NCI-H2081 treated with DMSO at 0.1 percent for 48 hours (cell line): ENCODE results near the gene ACTR5.
"Not testable (repeated sequence)": the region's sequence is repeated elsewhere in the genome, so short reads cannot be mapped to it uniquely, and the experiment has no call there.

ENCODE experiments used
- DNase-seq: peaks from one replicate; lab custom pipeline; 2025; lab: John Stamatoyannopoulos, UW

Gene ACTR5

GRCh38 chr20:38804682-38805501, 56.6 kb downstream of the ACTR5 start:
- DNase-seq, result no peak

DNA sequence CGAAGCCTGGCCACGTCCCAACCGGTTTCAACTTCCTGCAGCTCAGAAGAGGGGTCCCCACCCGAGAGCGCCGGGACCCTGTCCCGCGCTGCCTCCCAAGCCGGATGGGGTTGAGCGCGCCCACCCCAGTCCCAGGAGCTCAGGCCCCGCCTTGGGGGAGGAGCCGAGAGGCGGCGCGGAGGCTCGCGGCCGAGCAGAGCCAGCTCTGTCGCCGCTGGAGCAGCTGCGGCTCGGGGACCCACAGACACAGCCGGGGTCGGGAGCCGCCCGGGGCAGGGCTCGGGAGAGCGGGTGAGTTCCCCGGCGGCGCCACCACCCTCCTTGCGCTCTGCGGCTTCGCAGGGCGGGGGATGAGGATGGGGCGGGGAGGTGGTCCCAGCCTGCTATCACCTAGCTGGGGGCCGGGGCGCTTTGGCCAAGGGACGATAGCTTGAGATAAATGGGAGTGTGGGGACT, 57.3 kb downstream of the ACTR5 start, which contains the start of gene PPP1R16B:
Gene PPP1R16B, plus strand, starts transcription at position 196 of the 456 bp plus-strand sequence. CDS start 30,229 bp downstream, outside the sequence.
- no peak for DNase-seq

GRCh38 chr20:38805958-38806854, 57.9 kb downstream of the ACTR5 start:
- no peak for DNase-seq

GRCh38 chr20:38806855-38807655, 58.8 kb downstream of the ACTR5 start:
- DNase-seq, result no peak

- no peak for DNase-seq
Measured at GRCh38 chr20:38809942-38810341, 61.7 kb downstream of the ACTR5 start.

DNA sequence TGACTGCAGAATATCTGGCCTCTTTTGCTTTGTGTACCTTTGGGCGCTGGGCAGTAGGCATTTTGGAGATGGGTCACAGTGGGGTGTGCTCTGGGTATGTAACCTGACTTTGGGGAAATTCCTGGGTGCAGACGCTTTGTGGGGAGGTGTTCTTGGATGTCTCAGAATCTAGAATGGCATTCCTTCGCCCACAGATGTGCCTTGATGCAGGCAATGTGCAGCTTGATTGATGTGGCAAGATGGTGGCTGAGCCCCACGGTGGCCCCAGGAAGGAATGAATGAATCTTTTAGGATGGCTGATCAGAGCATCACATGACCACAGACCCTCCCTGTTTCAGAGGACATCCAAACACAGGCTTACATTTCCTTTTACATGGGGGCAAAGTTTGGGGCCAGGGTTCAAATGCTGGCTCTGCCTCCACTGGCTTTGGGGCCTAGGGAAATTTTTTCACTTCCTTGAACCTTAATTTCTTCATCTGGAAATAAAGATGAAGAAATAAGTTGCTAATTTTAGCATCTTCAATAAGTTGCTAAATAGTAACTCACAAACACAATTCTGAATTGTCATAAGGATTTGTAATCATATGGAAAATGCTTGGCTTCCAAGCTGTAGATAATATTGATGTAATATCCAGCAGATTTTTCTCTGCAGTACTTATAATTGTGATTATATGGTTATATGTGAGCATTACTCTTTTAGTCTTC, 62.8 kb downstream of the ACTR5 start:
- no peak for DNase-seq

GRCh38 chr20:38811769-38812168, 63.5 kb downstream of the ACTR5 start:
- DNase-seq, result no peak

DNA sequence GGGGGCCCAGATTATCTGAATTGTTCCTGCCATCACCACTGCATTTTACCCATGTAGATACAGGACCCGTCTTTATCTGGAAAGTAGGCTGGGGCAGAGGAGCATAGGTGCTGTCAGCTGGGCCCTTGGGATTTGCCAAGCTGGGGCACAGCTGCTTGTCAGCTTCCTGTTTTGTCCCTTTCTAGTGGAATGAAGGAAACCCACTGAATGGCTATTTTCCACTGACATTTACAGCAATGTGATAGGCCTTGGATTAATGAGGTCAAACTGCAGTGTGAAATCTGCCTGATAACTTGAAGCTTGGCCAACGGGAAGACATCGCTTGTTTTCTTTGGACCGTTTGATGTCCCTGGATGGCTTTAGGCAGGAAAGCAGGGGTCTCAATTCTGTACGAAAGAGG, 63.9 kb downstream of the ACTR5 start:
- DNase-seq, result no peak

DNA sequence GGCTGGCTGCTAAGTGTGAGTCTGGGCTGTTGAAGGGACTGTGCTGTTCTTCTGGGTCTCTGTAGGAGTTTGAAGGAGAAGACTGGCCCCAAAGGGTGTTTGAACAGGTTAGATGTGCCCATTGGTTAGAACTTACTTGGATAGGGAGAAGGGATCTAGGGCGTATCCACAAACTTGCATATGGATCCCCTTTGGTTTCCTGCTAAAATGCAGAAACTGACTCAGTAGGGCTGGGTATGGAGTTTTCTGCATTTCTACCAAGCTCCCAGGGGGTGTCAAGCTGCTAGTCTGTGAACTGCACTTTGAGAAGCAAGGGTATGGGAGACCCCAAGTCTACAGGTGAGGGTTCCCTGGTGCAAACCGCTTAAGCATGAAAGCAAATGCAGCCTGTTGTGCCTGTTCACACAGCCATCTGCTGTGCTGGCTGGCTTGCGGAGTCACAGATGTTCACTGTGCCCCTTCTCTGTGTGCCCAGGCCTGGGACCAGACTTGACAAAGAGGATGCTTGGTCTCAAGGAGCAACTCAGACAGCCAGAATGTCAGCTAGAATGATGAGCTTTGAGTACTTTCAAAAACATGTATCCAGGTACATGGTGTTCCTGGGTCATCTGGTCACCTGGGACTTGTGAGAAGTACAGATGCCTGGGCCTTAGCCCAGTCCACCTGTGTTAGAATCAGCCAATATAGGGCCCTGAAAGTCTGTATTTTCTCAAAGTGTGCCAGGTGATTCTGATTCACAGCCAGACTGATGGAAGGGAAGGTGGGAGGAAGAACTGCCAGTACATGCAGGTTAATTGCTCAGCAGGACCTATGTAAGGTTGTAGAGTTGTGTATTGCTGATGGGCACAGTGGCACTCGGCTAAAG, 64.7 kb downstream of the ACTR5 start:
- no peak for DNase-seq

DNA sequence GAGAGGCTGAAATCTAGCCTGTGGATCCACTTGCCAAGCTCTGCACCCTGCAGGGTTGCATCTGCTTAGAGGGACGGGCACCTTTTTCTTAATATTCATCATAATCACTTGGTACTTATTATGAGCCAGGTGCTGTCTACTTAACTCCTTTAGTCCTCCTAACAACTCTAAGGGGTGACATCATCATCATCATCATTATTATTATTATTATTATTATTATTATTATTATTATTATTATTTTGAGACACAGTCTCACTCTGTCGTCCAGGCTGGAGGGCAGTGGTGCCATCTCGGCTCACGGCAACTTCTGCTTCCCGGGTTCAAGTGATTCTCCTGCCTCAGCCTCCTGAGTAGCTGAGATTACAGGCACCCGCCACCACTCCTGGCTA, 65.3 kb downstream of the ACTR5 start:
- DNase-seq, result not testable (repeated sequence)

DNA sequence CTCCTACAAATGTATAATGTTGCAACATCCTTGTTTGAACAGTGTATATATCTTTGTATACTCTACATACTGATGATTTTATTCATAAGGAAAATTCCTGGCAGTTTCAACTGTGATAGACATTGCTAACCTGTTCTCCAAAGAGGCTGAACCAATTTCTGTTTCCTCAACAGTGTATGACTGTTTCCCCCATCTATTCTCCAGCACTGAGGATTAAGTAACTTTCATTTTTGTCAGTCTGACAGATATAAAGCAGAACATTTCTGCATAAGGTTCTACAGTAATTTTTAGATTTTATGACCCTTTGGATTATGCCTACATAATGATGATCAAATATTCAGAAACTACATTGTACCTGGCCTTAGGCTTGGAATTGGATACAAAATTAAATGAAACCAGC, 67.2 kb downstream of the ACTR5 start:
- DNase-seq, result no peak

GRCh38 chr20:38818113-38819065, 70.1 kb downstream of the ACTR5 start:
- DNase-seq, result no peak
